ENCODE measurements around the gene KCNK4. TPM values are rescaled to one million over a fixed set of nuclear protein-coding genes. Genes with fewer than 3 reads are reported as not detected.

Gene KCNK4
- polyA plus RNA-seq, 12 donors, result not detected

- no peak for DNase-seq
These were observed 38.1 kb upstream of the KCNK4 start for GRCh38 chr11:64253043-64253442.

GRCh38 chr11:64253481-64253880 is 37.6 kb upstream of the KCNK4 start:
- DNase-seq, result no peak

- no peak for DNase-seq
These were observed 36.8 kb upstream of the KCNK4 start for GRCh38 chr11:64254326-64254725.

- DNase-seq, result no peak
These were observed 35.7 kb upstream of the KCNK4 start for GRCh38 chr11:64255135-64256128.

GRCh38 chr11:64256300-64256699 is 34.8 kb upstream of the KCNK4 start:
- no peak for DNase-seq

GRCh38 chr11:64258356-64258755 is 32.7 kb upstream of the KCNK4 start:
- no peak for DNase-seq

- DNase-seq, result no peak
These were observed 32.1 kb upstream of the KCNK4 start for GRCh38 chr11:64258946-64259532.

GRCh38 chr11:64259533-64260067 is 31.5 kb upstream of the KCNK4 start:
- DNase-seq, result no peak

- DNase-seq, result no peak
These were observed 30.9 kb upstream of the KCNK4 start for GRCh38 chr11:64260147-64260708.

GRCh38 chr11:64261556-64262080 is 29.5 kb upstream of the KCNK4 start:
- no peak for DNase-seq

GRCh38 chr11:64262271-64263002 is 28.7 kb upstream of the KCNK4 start:
- DNase-seq, result no peak

- no peak for DNase-seq
These were observed 27.8 kb upstream of the KCNK4 start for GRCh38 chr11:64263021-64263946.

GRCh38 chr11:64263947-64264317 is 27.2 kb upstream of the KCNK4 start:
- DNase-seq, result no peak

GRCh38 chr11:64264371-64264852 is 26.7 kb upstream of the KCNK4 start:
- no peak for DNase-seq

- DNase-seq, result no peak
These were observed 25.6 kb upstream of the KCNK4 start for GRCh38 chr11:64265176-64266160.

- no peak for DNase-seq
These were observed 24.8 kb upstream of the KCNK4 start for GRCh38 chr11:64266339-64266738.

- DNase-seq, result no peak
These were observed 23.7 kb upstream of the KCNK4 start for GRCh38 chr11:64267207-64267945.
